Suprapubic skin (tissue), 3 donors: ENCODE data around the gene DFFB.

Experiments used
- CTCF ChIP-seq, 2 donors: fragments of 200-600 bp in 1 of 2; fragments of 450-650 bp in 1 of 2; sonication (generic) in 1 of 2; IDR thresholded peaks; one replicate each; pipeline ENCODE4 v1.5.1; 2016 to 2019; ENCODE audit warnings: antibody characterized with exemption in 2 of 2, mild to moderate bottlenecking in 1 of 2, moderate library complexity in 1 of 2
- POLR2AphosphoS5 ChIP-seq, 3 donors: sonication (generic); formaldehyde crosslinking; IDR thresholded peaks; one replicate each; pipeline ENCODE4 v1.6.1; 2017; ENCODE audit warnings: antibody characterized with exemption in 3 of 3

- TF ChIP-seq POLR2AphosphoS5 (IDR thresholded peaks at IDR 0.05) (no peak), CTCF (IDR thresholded peaks at IDR 0.05) (no peak)
These were observed 35.8 kb upstream of the DFFB start for GRCh38 chr1:3821447-3821846.
